Suprapubic skin (tissue), 4 donors: Measurements from ENCODE around the gene NEUROD2. TPM values are rescaled to one million over a fixed set of nuclear protein-coding genes. Genes with fewer than 3 reads are reported as not detected.

Experiments used
- DNase-seq, 2 donors: peaks; one replicate each; pipeline ENCODE4 v3.0.0-alpha.2; 2019; ENCODE audit warnings: low spot score in 2 of 2
- H3K27ac ChIP-seq: fragments of 200-600 bp; sonication (generic); one replicate; pipeline ENCODE4 v1.5.1; 2019
- H3K27me3 ChIP-seq: fragments of 200-600 bp; sonication (generic); one replicate; pipeline ENCODE4 v1.5.1; 2019
- H3K36me3 ChIP-seq: fragments of 200-600 bp; sonication (generic); one replicate; pipeline ENCODE4 v1.5.1; 2019
- H3K4me1 ChIP-seq: fragments of 200-600 bp; sonication (generic); one replicate; pipeline ENCODE4 v1.5.1; 2019
- H3K4me3 ChIP-seq: fragments of 200-600 bp; sonication (generic); one replicate; pipeline ENCODE4 v1.5.1; 2019; ENCODE audit warnings: mild to moderate bottlenecking
- H3K9me3 ChIP-seq: fragments of 200-600 bp; sonication (generic); one replicate; pipeline ENCODE4 v1.5.1; 2019
- CTCF ChIP-seq, 2 donors: fragments of 200-600 bp in 1 of 2; fragments of 450-650 bp in 1 of 2; sonication (generic) in 1 of 2; IDR thresholded peaks; one replicate each; pipeline ENCODE4 v1.5.1; 2016 to 2019; ENCODE audit warnings: antibody characterized with exemption in 2 of 2, mild to moderate bottlenecking in 1 of 2, moderate library complexity in 1 of 2
- EP300 ChIP-seq: sonication (generic); formaldehyde crosslinking; IDR thresholded peaks from one replicate; pipeline ENCODE4 v1.6.1; 2017; ENCODE audit warnings: antibody characterized with exemption
- POLR2A ChIP-seq, 2 donors: fragments of 450-650 bp; IDR thresholded peaks; one replicate each; pipeline ENCODE4 v1.6.1; 2017; ENCODE audit warnings: antibody characterized with exemption in 2 of 2, mild to moderate bottlenecking in 2 of 2, moderate library complexity in 2 of 2
- POLR2AphosphoS5 ChIP-seq, 3 donors: sonication (generic); formaldehyde crosslinking; IDR thresholded peaks; one replicate each; pipeline ENCODE4 v1.6.1; 2017; ENCODE audit warnings: antibody characterized with exemption in 3 of 3
- WGBS: methylation state at CpG from one replicate; pipeline ENCODE4 v1.1.5; 2018; 5-methylcytosine and 5-hydroxymethylcytosine counted together
- total RNA-seq, 4 donors: library from RNA; depleted of rRNA; stranded (reverse); fragments of >200 nt; gene quantifications; one replicate each; pipeline ENCODE4 v1.1.0, GENCODE V29; 2016

Gene NEUROD2
- total RNA-seq, 4 donors from 2014 or later: not detected

DNA sequence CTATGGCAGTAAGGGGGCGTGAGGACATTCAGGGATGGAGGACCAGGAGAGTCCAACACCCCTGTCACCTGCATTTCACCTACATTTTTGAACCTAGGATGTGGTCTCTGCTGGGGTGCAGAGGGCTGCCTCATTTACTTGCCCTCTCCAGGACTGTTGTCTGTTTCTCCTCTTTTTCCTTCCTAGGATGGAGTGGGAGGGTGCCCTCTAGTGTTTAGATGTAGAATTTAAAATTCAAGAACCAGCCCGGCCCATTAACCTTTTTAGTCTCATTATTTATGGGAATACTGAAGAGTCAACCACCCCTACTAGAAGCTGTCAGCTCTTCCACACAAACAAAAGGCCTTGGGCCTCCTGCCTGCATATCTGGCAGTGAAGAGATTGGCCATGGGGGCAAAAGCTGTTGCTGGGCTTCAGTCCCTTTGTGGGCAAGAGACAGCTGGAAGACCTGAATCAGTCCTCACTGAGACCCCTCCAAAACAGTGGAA lies 26.7 kb upstream of the NEUROD2 start:
- H3K4me1 ChIP-seq: peaks cover 49% of the 10 kb centered on the region

GRCh38 chr17:39633570-39634183 lies 26.0 kb upstream of the NEUROD2 start:
- TF ChIP-seq CTCF (IDR thresholded peaks at IDR 0.05) (no peak), EP300 (no peak), POLR2A (IDR thresholded peaks at IDR 0.05) (no peak)
- H3K27ac ChIP-seq: peak overlapping the region; percentile 80
- no peaks in the 10 kb centered on the region for H3K36me3 ChIP-seq
- H3K4me3 ChIP-seq: no peak overlapping the region
- no peak for DNase-seq
- 70% methylated on average over 7 of the region's 8 CpGs for WGBS
- peaks cover 22% of the 10 kb centered on the region for H3K27me3 ChIP-seq
- peaks cover 45% of the 10 kb centered on the region for H3K4me1 ChIP-seq
- no peaks in the 10 kb centered on the region for H3K9me3 ChIP-seq

More for the DNA sequence above, 26.7 kb upstream of the NEUROD2 start:
- no peak overlapping the region for H3K4me3 ChIP-seq
- no peak for DNase-seq
- H3K9me3 ChIP-seq: no peaks in the 10 kb centered on the region
- TF ChIP-seq CTCF (IDR thresholded peaks at IDR 0.05): peak; percentile 66 to 68
- no peak for TF ChIP-seq EP300
- H3K36me3 ChIP-seq: no peaks in the 10 kb centered on the region
- no peak overlapping the region for H3K27ac ChIP-seq
- WGBS: 44% methylated on average over 2 of the region's 2 CpGs
- H3K27me3 ChIP-seq: peaks cover 21% of the 10 kb centered on the region

GRCh38 chr17:39632153-39632941 lies 24.6 kb upstream of the NEUROD2 start:
- 35% methylated on average over 12 of the region's 13 CpGs for WGBS
- Histone ChIP-seq H3K36me3 (no peaks in the 10 kb centered on the region), H3K9me3 (no peaks in the 10 kb centered on the region), H3K4me3 (peak overlapping the region; percentile 18), H3K4me1 (peaks cover 46% of the 10 kb centered on the region), H3K27ac (peak overlapping the region; percentile 80), H3K27me3 (peaks cover 36% of the 10 kb centered on the region)
- no peak for DNase-seq
- TF ChIP-seq CTCF (IDR thresholded peaks at IDR 0.05) (no peak), POLR2A (IDR thresholded peaks at IDR 0.05) (no peak), EP300 (no peak), POLR2AphosphoS5 (IDR thresholded peaks at IDR 0.05) (no peak)

DNA sequence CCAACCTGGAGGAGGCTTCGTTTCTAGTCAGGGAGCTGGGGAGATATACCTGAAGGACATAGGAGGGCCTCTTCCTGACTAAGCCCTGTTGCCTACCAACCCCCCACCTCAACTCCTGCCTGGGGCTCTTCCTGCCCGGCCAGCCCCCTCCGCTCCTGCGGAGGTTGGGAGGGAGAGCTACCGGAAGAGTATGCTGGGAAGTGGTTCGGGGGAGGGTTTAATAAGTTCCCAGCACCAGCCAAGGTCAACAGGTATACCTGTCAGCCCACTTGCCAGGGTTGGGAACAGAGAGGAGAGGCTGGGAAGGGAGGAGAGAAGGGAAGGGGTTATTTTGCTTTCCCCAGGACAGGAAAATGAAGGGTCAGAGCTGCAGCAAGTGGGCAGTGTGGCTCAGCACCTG lies 23.7 kb upstream of the NEUROD2 start:
- H3K27me3 ChIP-seq: peaks cover 45% of the 10 kb centered on the region
- DNase-seq: no peak
- no peaks in the 10 kb centered on the region for H3K36me3 ChIP-seq
- peaks cover 51% of the 10 kb centered on the region for H3K4me1 ChIP-seq
- H3K4me3 ChIP-seq: no peak overlapping the region
- 23% methylated on average over 6 of the region's 6 CpGs for WGBS
- H3K27ac ChIP-seq: peak overlapping the region; percentile 80
- H3K9me3 ChIP-seq: no peaks in the 10 kb centered on the region
- TF ChIP-seq POLR2AphosphoS5 (IDR thresholded peaks at IDR 0.05): no peak
- no peak for TF ChIP-seq CTCF (IDR thresholded peaks at IDR 0.05)
- no peak for TF ChIP-seq POLR2A (IDR thresholded peaks at IDR 0.05)
- TF ChIP-seq EP300: no peak

GRCh38 chr17:39629898-39630297 lies 22.2 kb upstream of the NEUROD2 start:
- no peaks in the 10 kb centered on the region for H3K9me3 ChIP-seq
- WGBS: 80% methylated on average over 11 of the region's 12 CpGs
- no peak for DNase-seq
- H3K27me3 ChIP-seq: peaks cover 60% of the 10 kb centered on the region
- TF ChIP-seq EP300 (no peak), CTCF (IDR thresholded peaks at IDR 0.05) (no peak), POLR2AphosphoS5 (IDR thresholded peaks at IDR 0.05) (no peak), POLR2A (IDR thresholded peaks at IDR 0.05) (no peak)
- peak overlapping the region; percentile 67 for H3K27ac ChIP-seq
- H3K36me3 ChIP-seq: no peaks in the 10 kb centered on the region
- no peak overlapping the region for H3K4me3 ChIP-seq
- H3K4me1 ChIP-seq: peaks cover 59% of the 10 kb centered on the region
